ENCODE data around the gene GRIK4. TPM values are rescaled to one million over a fixed set of nuclear protein-coding genes. Genes with fewer than 3 reads are reported as not detected.

The GRIK4 gene
- total and polyA plus RNA-seq, 2 of the 4 experiments (the other 2 are of a cell fraction): 0.18 to 0.38 TPM

- Histone ChIP-seq H3K79me1 (ENCODE audit: low read depth in 1 of 2, low read length in 2 of 2) (no peaks in the 10 kb centered on the region), H3K23ac (ENCODE audit: low read depth, low read length) (no peak overlapping the region), H3K27me3 (ENCODE audit: control insufficient read depth, insufficient read depth, low read length) (peaks cover 2% of the 10 kb centered on the region; the same call in 1 of the 2 replicates), H2AK9ac (replicated peaks; ENCODE audit: low read depth, low read length, poor library complexity) (no peak overlapping the region), H3K36me3 (ENCODE audit: control insufficient read depth, insufficient read depth, low read length) (no peaks in the 10 kb centered on the region), H2AFZ (replicated peaks; ENCODE audit: low read length, poor library complexity) (no peak overlapping the region), H3K4me1 (ENCODE audit: control insufficient read depth, insufficient read depth, low read length) (no peaks in the 10 kb centered on the region), H3K4me3 (ENCODE audit: insufficient read depth, low read depth, low read length) (no peak overlapping the region), H2BK20ac (ENCODE audit: low read depth, low read length) (no peak overlapping the region), H2BK120ac (ENCODE audit: low read depth, low read length) (no peak overlapping the region), H2AK5ac (ENCODE audit: low read depth, low read length) (no peak overlapping the region), H4K91ac (ENCODE audit: insufficient read depth, low read depth, low read length) (no peak overlapping the region), H3K14ac (replicated peaks; ENCODE audit: low read depth, low read length) (no peak overlapping the region), H2BK5ac (ENCODE audit: low read depth, low read length, poor library complexity, severe bottlenecking) (no peak overlapping the region), H4K5ac (ENCODE audit: low read depth, low read length) (no peak overlapping the region), H3K9me1 (ENCODE audit: insufficient read depth, low read length) (no peaks in the 10 kb centered on the region; the same call in 1 of the 2 replicates), H2BK15ac (ENCODE audit: low read depth, low read length) (no peak overlapping the region), H3K4me2 (ENCODE audit: low read depth, low read length) (no peak overlapping the region), H3K4ac (ENCODE audit: low read depth, low read length) (no peak overlapping the region), H3K9me3 (ENCODE audit: control insufficient read depth, insufficient read depth, low read length) (no peaks in the 10 kb centered on the region), H4K8ac (ENCODE audit: low read depth in 2 of 2, low read length in 2 of 2) (no peak overlapping the region), H3K27ac (ENCODE audit: insufficient read depth, low read length) (no peak overlapping the region), H4K20me1 (ENCODE audit: insufficient read depth, low read length) (no peaks in the 10 kb centered on the region), H3K9ac (ENCODE audit: low read depth, low read length) (no peak overlapping the region), H3K56ac (ENCODE audit: extremely low read depth, insufficient read depth, low read length) (no peak overlapping the region), H3K18ac (ENCODE audit: low read depth, low read length) (no peak overlapping the region)
- no peak for DNase-seq
- TF ChIP-seq MAZ (IDR thresholded peaks at IDR 0.05; ENCODE audit: borderline replicate concordance, low read depth, low read length) (no peak), RAD21 (IDR thresholded peaks at IDR 0.05; ENCODE audit: low read length) (no peak), USF2 (IDR thresholded peaks at IDR 0.05; ENCODE audit: low read depth, low read length) (no peak), RCOR1 (IDR thresholded peaks at IDR 0.05; ENCODE audit: insufficient replicate concordance, low read length) (no peak), CHD1 (IDR thresholded peaks at IDR 0.05; ENCODE audit: low read depth, low read length) (no peak), RFX5 (IDR thresholded peaks at IDR 0.05; ENCODE audit: low read depth, low read length) (no peak), NFE2L2 (IDR thresholded peaks at IDR 0.05; ENCODE audit: low read depth, low read length) (no peak), SMC3 (IDR thresholded peaks at IDR 0.05; ENCODE audit: low read depth, low read length) (no peak), BHLHE40 (IDR thresholded peaks at IDR 0.05; ENCODE audit: low read depth, low read length) (no peak), CEBPB (IDR thresholded peaks at IDR 0.05; ENCODE audit: low read depth, low read length) (no peak), ELK1 (IDR thresholded peaks at IDR 0.05; ENCODE audit: borderline replicate concordance, low read depth, low read length) (no peak)
- POLR2A ChIA-PET (ENCODE audit: unreplicated experiment): no interaction called here
- in situ Hi-C loops (cut with MboI; ENCODE audit: low sequenced_read_pairs): no loop called here
- no TSS peak for BruUV-seq (replicated peaks)
- intact Hi-C loops (cut with micrococcal nuclease): no loop called here
- no peak for ATAC-seq (ENCODE audit: low read depth)
- no CpG with 5 or more reads among the region's 3 CpGs for WGBS, 2 experiments (ENCODE audit: extremely low coverage in 2 of 2, insufficient read length in 1 of 2)
- dilution Hi-C loops (cut with HindIII; ENCODE audit: low sequenced_read_pairs, unreplicated experiment): no loop called here
- CTCF ChIA-PET: no interaction called here
Observed at GRCh38 chr11:120740380-120740779, 228.8 kb downstream of the GRIK4 start.
